HT-29 (cell line): ENCODE measurements around the gene ARL6IP6. TPM values are rescaled to one million over a fixed set of nuclear protein-coding genes. Genes with fewer than 3 reads are reported as not detected.
A peak's percentile ranks its signal among the peaks of the same experiment; 100 is the strongest.

Experiments
- DNase-seq: peaks from one replicate; pipeline ENCODE4 v3.0.0-alpha.2; 2015; ENCODE audit warnings: low spot score
- total RNA-seq: library from RNA; depleted of rRNA; stranded (reverse); fragments of >200 nt; shearing (Covaris generic); gene quantifications from 2 replicates; pipeline ENCODE4 v1.2.3, GENCODE V29; 2014; rRNA removed

The ARL6IP6 gene
- total RNA-seq = 15.7 and 16.7 TPM in 2 replicates

GRCh38 chr2:152718076-152718908, at the start of gene ARL6IP6:
ARL6IP6 (plus strand) TSS chr2:152718620; CDS start chr2:152718625, 5 bp downstream.
- DNase-seq = peak; percentile 94

GRCh38 chr2:152674334-152674733, 44.1 kb upstream of the ARL6IP6 start:
- DNase-seq = no peak

GRCh38 chr2:152676461-152676860, 42.0 kb upstream of the ARL6IP6 start:
- no peak for DNase-seq

GRCh38 chr2:152678808-152679207, 39.6 kb upstream of the ARL6IP6 start:
- no peak for DNase-seq

- no peak for DNase-seq
These were observed 35.8 kb upstream of the ARL6IP6 start for GRCh38 chr2:152682663-152683062.

GRCh38 chr2:152683400-152683799, 35.0 kb upstream of the ARL6IP6 start:
- DNase-seq = no peak

GRCh38 chr2:152686321-152686720, 32.1 kb upstream of the ARL6IP6 start:
- no peak for DNase-seq

GRCh38 chr2:152693033-152693432, 25.4 kb upstream of the ARL6IP6 start:
- no peak for DNase-seq

GRCh38 chr2:152694161-152694661, 24.2 kb upstream of the ARL6IP6 start:
- DNase-seq = no peak

GRCh38 chr2:152695763-152696162, 22.7 kb upstream of the ARL6IP6 start:
- no peak for DNase-seq

- DNase-seq = no peak
These were observed 21.9 kb upstream of the ARL6IP6 start for GRCh38 chr2:152696476-152696875.

GRCh38 chr2:152701198-152701597, 17.2 kb upstream of the ARL6IP6 start:
- DNase-seq = no peak

GRCh38 chr2:152706477-152707021, 11.9 kb upstream of the ARL6IP6 start:
- DNase-seq = no peak

GRCh38 chr2:152708742-152709141, 9.7 kb upstream of the ARL6IP6 start:
- no peak for DNase-seq

GRCh38 chr2:152710713-152711112, 7.7 kb upstream of the ARL6IP6 start:
- DNase-seq = no peak

- no peak for DNase-seq
These were observed 3.3 kb upstream of the ARL6IP6 start for GRCh38 chr2:152715112-152715511.

GRCh38 chr2:152715854-152716428, 2.5 kb upstream of the ARL6IP6 start:
- peak; percentile 63 for DNase-seq

- DNase-seq = no peak
These were observed 1.6 kb upstream of the ARL6IP6 start for GRCh38 chr2:152716805-152717227.

GRCh38 chr2:152717228-152718075, 968 bp upstream of the ARL6IP6 start, which contains the start of gene PRPF40A:
PRPF40A (minus strand) TSS chr2:152717461; CDS start chr2:152717439, 22 bp downstream.
- peak; percentile 97 for DNase-seq

GRCh38 chr2:152718909-152719645, 657 bp downstream of the ARL6IP6 start:
- peak; percentile 78 for DNase-seq

- no peak for DNase-seq
These were observed 2.4 kb downstream of the ARL6IP6 start for GRCh38 chr2:152720794-152721193.
